22Rv1 (cell line): ENCODE measurements around the gene KREMEN2.

ENCODE experiments used
- H3K27ac ChIP-seq: fragments of 450-650 bp; 2 replicates; pipeline ENCODE4 v1.5.1; 2017
- ZFX ChIP-seq: fragments of 450-650 bp; IDR thresholded peaks from 2 replicates; pipeline ENCODE4 v1.6.1; 2017; ENCODE audit warnings: antibody characterized with exemption, borderline replicate concordance
- TF ChIP-seq, protein P1 (sequence below): fragments of 450-650 bp; IDR thresholded peaks from 2 replicates; pipeline ENCODE4 v1.5.1; 2017; ENCODE audit warnings: mild to moderate bottlenecking

The KREMEN2 gene

DNA sequence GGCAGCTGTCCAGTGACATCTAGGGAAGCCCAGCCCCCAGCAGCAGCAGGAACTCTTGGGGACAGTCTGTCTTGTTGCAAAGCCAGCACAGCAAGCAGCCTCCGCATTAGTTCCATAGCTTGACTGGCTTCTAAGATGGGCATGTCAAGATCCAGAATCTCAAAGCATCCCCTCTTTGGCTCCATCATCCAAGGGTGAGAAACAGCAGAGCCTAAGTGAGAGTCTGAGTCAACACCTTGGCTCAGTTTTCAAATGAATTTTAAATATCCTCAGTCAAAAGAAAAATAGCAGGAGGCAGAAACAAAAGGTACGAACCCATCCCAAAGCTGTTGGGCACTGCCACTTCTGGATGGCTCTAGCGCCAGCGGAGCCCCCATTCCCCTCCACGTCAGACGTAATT lies 50.9 kb downstream of the KREMEN2 start:
- TF ChIP-seq, protein P1, sequence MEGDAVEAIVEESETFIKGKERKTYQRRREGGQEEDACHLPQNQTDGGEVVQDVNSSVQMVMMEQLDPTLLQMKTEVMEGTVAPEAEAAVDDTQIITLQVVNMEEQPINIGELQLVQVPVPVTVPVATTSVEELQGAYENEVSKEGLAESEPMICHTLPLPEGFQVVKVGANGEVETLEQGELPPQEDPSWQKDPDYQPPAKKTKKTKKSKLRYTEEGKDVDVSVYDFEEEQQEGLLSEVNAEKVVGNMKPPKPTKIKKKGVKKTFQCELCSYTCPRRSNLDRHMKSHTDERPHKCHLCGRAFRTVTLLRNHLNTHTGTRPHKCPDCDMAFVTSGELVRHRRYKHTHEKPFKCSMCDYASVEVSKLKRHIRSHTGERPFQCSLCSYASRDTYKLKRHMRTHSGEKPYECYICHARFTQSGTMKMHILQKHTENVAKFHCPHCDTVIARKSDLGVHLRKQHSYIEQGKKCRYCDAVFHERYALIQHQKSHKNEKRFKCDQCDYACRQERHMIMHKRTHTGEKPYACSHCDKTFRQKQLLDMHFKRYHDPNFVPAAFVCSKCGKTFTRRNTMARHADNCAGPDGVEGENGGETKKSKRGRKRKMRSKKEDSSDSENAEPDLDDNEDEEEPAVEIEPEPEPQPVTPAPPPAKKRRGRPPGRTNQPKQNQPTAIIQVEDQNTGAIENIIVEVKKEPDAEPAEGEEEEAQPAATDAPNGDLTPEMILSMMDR: no peak
- TF ChIP-seq ZFX: no peak
- H3K27ac ChIP-seq: no peak overlapping the region

DNA sequence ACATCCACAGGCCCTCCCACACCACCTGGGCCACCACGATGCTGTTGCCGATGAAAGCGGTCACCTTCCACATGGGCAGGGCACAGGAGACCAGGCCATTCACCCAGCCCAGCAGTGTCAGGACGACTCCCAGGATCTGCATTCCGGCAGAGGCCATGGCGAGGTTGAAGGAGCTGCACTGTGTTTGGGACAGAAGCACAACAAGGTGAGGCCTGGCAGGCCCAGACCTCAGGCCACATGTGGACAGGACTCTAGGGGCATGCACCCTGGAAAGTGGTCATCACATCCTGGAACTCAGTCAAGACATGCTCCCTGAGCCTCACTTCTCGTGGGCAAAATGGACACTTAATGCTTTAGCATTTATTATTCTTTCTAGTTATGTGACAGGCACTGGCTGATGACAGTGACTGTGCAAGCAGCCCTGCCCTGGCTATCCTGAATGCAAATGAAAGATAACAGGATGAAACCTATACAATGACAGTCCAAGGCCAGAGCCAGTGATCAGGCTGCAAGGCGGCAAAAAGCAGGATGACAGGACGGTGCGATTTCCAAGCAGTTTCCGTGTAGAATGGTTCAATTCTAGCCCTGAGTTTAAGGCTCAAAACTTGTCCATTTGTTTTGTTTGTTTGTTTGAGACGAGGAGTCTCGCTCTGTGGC lies 51.9 kb downstream of the KREMEN2 start:
- TF ChIP-seq, protein P1: no peak
- no peak for TF ChIP-seq ZFX
- no peak overlapping the region for H3K27ac ChIP-seq

DNA sequence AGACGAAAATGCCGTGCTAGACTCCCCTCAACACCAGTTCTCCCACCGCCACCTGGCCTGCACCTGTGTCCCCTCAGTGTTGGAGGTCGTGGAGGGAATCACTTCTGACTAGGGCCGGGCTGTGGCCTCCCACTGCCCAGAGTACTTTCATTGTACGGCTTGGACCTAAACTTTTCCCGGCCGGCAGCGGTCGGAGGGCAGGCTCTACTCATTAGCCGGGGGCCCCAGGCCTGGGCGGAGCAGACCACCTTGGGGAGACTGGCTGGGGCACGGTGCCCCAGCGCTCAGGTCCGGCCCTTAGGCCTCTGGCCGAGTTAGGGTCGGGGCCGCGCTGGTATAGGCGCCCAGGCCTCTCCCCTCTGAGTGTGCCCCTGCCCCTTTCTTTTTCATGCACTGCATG lies 53.3 kb downstream of the KREMEN2 start:
- no peak overlapping the region for H3K27ac ChIP-seq
- TF ChIP-seq ZFX: no peak
- TF ChIP-seq, protein P1: no peak
